Mesothelial cell of epicardium (in vitro differentiated cells): Measurements from ENCODE around the gene C12orf75. TPM values are rescaled to one million over a fixed set of nuclear protein-coding genes. Genes with fewer than 3 reads are reported as not detected.

Experiments used
- DNase-seq, 2 experiments: peaks; one replicate each; pipeline ENCODE4 v3.0.0; 2021; ENCODE audit warnings: low spot score in 2 of 2; ENCODE audit not compliant: unreplicated experiment in 2 of 2
- H3K27ac Mint-ChIP-seq: 2 replicates; pipeline ENCODE4 v1.8.0; 2021; ENCODE audit warnings: mixed read lengths
- H3K27me3 Mint-ChIP-seq: 2 replicates; pipeline ENCODE4 v1.8.0; 2021; ENCODE audit warnings: low read depth, mixed read lengths
- H3K36me3 Mint-ChIP-seq: 2 replicates; pipeline ENCODE4 v1.8.0; 2021; ENCODE audit warnings: mixed read lengths
- H3K4me1 Mint-ChIP-seq: 2 replicates; pipeline ENCODE4 v1.8.0; 2021; ENCODE audit warnings: mixed read lengths
- H3K4me3 Mint-ChIP-seq: 2 replicates; pipeline ENCODE4 v1.8.0; 2021; ENCODE audit warnings: mild to moderate bottlenecking, moderate library complexity, mixed read lengths
- H3K9me3 Mint-ChIP-seq: 2 replicates; pipeline ENCODE4 v1.8.0; 2021; ENCODE audit warnings: mixed read lengths
- total RNA-seq: library from RNA; stranded (reverse); gene quantifications from 3 replicates; pipeline ENCODE4 v1.2.1, GENCODE V29; 2021
- TF ChIP-seq, protein P1 (sequence below): fragments of 200-600 bp; sonication (generic); IDR thresholded peaks from one replicate; pipeline ENCODE4 v1.5.0; 2021; ENCODE audit warnings: antibody characterized with exemption; ENCODE audit not compliant: unreplicated experiment

The C12orf75 gene
- 14.0 to 15.6 TPM (median 15.0 TPM) in 3 replicates for total RNA-seq

DNA sequence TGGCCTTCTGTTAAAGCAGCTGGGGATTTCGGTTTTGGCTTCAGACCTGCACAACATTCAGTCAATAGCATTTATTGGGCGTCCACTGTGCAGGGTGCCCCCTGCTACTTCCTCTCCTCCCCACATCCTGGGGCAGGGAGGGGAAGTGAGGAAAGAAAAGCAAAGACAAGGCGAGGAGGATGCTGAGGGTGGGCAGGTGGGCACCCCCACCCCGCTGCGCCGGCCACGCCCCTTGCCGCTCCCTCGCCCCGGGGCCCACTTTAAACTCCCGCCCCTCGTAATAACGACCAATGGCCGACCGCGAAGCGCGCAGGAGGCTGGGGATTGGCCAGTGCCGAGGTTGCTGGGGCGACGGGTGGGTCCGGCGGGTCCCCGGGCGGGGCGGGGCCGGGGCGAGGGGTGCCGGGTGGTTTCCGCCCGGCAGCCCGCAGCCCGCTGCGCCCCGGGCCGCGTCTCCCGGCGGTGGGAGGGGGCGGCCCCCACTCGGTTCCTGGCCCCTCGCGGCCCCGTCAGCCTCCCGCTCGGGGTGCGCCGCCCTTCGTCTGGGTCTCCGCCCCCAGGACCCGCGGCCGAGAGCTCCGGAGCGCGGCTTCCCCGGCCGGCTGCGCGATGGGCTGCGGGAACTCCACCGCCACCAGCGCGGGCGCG, at the start of gene C12orf75:
C12orf75 (plus strand) TSS at position 409 of the 648 bp plus-strand sequence; CDS start at position 610, 201 bp downstream.
- peak; percentile 72 to 81 for DNase-seq
- Mint-ChIP-seq H3K4me1 (peaks cover 21% of the 10 kb centered on the region), H3K4me3 (peak within 1 kb of the TSS; percentile 78), H3K36me3 (no peaks in the 10 kb centered on the region), H3K27ac (peak within 1 kb of the TSS; percentile 11), H3K27me3 (peaks cover 8% of the 10 kb centered on the region), H3K9me3 (no peaks in the 10 kb centered on the region)
- TF ChIP-seq, protein P1, sequence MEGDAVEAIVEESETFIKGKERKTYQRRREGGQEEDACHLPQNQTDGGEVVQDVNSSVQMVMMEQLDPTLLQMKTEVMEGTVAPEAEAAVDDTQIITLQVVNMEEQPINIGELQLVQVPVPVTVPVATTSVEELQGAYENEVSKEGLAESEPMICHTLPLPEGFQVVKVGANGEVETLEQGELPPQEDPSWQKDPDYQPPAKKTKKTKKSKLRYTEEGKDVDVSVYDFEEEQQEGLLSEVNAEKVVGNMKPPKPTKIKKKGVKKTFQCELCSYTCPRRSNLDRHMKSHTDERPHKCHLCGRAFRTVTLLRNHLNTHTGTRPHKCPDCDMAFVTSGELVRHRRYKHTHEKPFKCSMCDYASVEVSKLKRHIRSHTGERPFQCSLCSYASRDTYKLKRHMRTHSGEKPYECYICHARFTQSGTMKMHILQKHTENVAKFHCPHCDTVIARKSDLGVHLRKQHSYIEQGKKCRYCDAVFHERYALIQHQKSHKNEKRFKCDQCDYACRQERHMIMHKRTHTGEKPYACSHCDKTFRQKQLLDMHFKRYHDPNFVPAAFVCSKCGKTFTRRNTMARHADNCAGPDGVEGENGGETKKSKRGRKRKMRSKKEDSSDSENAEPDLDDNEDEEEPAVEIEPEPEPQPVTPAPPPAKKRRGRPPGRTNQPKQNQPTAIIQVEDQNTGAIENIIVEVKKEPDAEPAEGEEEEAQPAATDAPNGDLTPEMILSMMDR, result no peak

DNA sequence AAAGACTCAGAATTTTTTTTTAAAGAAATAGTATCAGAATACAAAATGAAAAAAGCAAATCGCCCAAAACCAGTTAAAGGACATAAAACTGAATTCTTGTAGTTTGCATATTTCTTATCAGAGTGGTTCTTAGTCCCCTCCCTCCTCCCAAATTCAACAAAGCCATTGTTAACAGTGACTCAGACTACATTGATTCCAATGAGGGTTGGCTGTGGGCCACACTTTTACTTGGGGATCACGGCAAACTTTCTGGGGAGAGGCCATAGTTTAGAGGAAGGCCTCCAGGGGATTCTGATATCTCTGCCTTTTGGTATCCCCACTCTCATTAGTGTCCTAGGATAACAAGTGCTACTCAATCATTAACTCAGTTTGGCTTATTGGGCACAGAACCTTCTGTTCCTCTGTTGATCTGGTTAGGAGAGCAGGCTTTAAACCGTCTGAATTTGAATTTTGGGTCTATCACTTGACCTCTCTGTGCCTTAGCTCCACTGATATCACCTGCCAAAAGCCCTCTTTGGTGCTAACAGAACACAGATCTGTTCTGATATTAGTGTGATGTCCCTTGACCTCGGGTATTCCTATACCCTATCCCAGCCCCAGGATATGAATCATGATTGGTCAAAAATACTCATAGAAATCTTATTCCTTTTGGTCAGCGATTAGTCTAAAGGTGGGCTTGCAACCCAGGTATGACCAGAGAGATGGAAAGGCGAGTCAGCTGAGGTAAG, 49.4 kb upstream of the C12orf75 start:
- DNase-seq, result no peak
- Mint-ChIP-seq H3K9me3 (peaks cover 4% of the 10 kb centered on the region), H3K4me3 (no peak overlapping the region), H3K36me3 (no peaks in the 10 kb centered on the region), H3K27ac (no peak overlapping the region), H3K4me1 (no peaks in the 10 kb centered on the region), H3K27me3 (peaks cover 20% of the 10 kb centered on the region)
- TF ChIP-seq, protein P1, result no peak

DNA sequence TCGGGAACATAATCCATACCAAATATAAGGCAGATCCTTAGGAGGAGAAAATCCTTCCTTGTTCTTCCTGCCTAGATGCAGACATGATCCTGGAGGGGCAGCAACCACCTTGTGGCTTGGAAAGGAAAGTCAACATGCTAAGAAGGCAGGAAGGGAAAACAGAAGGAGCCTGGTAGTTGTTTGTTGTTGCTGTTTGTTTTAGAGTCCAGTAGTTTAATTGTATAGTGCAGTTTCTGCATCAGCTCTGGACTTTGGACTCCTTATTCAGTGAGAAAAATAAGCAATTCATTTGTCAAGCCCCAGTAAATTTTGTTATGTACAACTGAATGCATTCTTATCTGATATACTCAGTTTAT, 48.8 kb upstream of the C12orf75 start:
- H3K36me3 Mint-ChIP-seq, result no peaks in the 10 kb centered on the region
- peaks cover 25% of the 10 kb centered on the region for H3K27me3 Mint-ChIP-seq
- TF ChIP-seq, protein P1, result no peak
- H3K4me1 Mint-ChIP-seq, result no peaks in the 10 kb centered on the region
- H3K9me3 Mint-ChIP-seq, result peaks cover 4% of the 10 kb centered on the region
- no peak overlapping the region for H3K4me3 Mint-ChIP-seq
- no peak for DNase-seq
- no peak overlapping the region for H3K27ac Mint-ChIP-seq

DNA sequence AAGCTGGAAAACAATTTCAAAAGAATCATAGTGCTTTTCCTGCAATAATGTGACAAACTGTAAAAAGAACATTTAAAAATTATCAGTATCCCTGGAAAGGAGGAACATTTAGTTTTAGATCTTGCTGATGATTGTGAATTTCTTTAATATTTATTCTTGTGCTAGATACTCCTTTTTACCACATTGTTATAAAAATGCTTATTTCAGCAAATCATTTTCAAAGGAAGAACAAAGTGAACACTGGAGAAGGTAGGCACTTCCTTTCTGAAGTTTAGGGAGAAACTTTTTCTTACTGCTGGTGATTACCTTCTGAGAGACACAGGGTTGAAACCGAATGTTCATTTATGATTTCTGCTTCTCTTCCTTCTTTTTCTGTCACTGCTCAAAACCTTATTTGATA, 45.1 kb upstream of the C12orf75 start:
- H3K9me3 Mint-ChIP-seq, result peaks cover 4% of the 10 kb centered on the region

DNA sequence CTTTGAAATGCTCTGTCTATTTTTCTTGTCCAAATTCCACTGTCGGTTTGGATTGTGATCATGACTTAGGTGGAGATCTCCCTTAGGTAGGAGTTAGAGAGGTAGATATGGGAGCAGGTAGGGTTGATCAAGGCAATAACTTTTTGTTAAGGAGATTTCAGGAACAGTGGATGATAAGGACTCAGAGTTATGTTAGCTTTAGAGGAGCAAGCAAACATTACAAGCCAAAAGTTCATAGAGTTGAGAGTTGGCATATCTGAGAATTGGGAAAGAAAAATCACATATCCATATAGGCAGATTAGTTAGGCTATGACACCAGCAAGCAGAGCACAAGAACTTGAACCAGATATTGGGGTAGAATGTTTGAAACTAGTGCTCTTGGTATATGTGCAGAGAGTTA, 43.1 kb upstream of the C12orf75 start:
- Mint-ChIP-seq H3K9me3 (peaks cover 4% of the 10 kb centered on the region), H3K4me3 (no peak overlapping the region), H3K4me1 (no peaks in the 10 kb centered on the region), H3K36me3 (no peaks in the 10 kb centered on the region), H3K27me3 (peaks cover 25% of the 10 kb centered on the region), H3K27ac (no peak overlapping the region)
- DNase-seq, result no peak
- TF ChIP-seq, protein P1, result no peak

More for the DNA sequence above, 45.1 kb upstream of the C12orf75 start:
- Mint-ChIP-seq H3K36me3 (no peaks in the 10 kb centered on the region), H3K4me1 (no peaks in the 10 kb centered on the region), H3K4me3 (no peak overlapping the region), H3K27ac (no peak overlapping the region), H3K27me3 (peaks cover 25% of the 10 kb centered on the region)
- DNase-seq, result no peak
- TF ChIP-seq, protein P1, result no peak
